Skeletal muscle cell (primary cell): ENCODE data around the gene ARHGAP22.

Experiments used
- DNase-seq: peaks from one replicate; pipeline ENCODE4 v3.0.0-alpha.2; 2010; ENCODE audit warnings: low read depth
- H3K4me3 ChIP-seq: 2 replicates; pipeline ENCODE4 v1.5.1; 2011; ENCODE audit warnings: low read depth, mild to moderate bottlenecking, control low read depth, low read length, moderate library complexity

Gene ARHGAP22

GRCh38 chr10:48449501-48450232 is 155.2 kb downstream of the ARHGAP22 start:
- DNase-seq = no peak
- no peak overlapping the region for H3K4me3 ChIP-seq

GRCh38 chr10:48448796-48449195 is 156.1 kb downstream of the ARHGAP22 start:
- H3K4me3 ChIP-seq = no peak overlapping the region
- DNase-seq = no peak

GRCh38 chr10:48447356-48448215 is 157.3 kb downstream of the ARHGAP22 start:
- H3K4me3 ChIP-seq = no peak overlapping the region
- DNase-seq = no peak

- no peak for DNase-seq
- H3K4me3 ChIP-seq = no peak overlapping the region
These were observed 158.1 kb downstream of the ARHGAP22 start for GRCh38 chr10:48446785-48447184.

GRCh38 chr10:48445932-48446331 is 158.9 kb downstream of the ARHGAP22 start:
- no peak for DNase-seq
- no peak overlapping the region for H3K4me3 ChIP-seq

GRCh38 chr10:48444861-48445841 is 159.7 kb downstream of the ARHGAP22 start:
- no peak for DNase-seq
- H3K4me3 ChIP-seq = no peak overlapping the region

- no peak overlapping the region for H3K4me3 ChIP-seq
- no peak for DNase-seq
These were observed 160.6 kb downstream of the ARHGAP22 start for GRCh38 chr10:48444266-48444665.

GRCh38 chr10:48442809-48443177 is 162.1 kb downstream of the ARHGAP22 start:
- DNase-seq = no peak
- no peak overlapping the region for H3K4me3 ChIP-seq

GRCh38 chr10:48442090-48442808 is 162.6 kb downstream of the ARHGAP22 start:
- DNase-seq = no peak

GRCh38 chr10:48440771-48441170 is 164.1 kb downstream of the ARHGAP22 start:
- DNase-seq = no peak
- no peak overlapping the region for H3K4me3 ChIP-seq

More at GRCh38 chr10:48442090-48442808, 162.6 kb downstream of the ARHGAP22 start:
- no peak overlapping the region for H3K4me3 ChIP-seq

GRCh38 chr10:48439581-48440041 is 165.3 kb downstream of the ARHGAP22 start:
- peak; percentile 36 for DNase-seq

GRCh38 chr10:48439031-48439430 is 165.8 kb downstream of the ARHGAP22 start:
- no peak overlapping the region for H3K4me3 ChIP-seq
- DNase-seq = no peak

More at GRCh38 chr10:48439581-48440041, 165.3 kb downstream of the ARHGAP22 start:
- no peak overlapping the region for H3K4me3 ChIP-seq

GRCh38 chr10:48437546-48437945 is 167.3 kb downstream of the ARHGAP22 start:
- H3K4me3 ChIP-seq = no peak overlapping the region
- DNase-seq = no peak

- no peak for DNase-seq
- H3K4me3 ChIP-seq = no peak overlapping the region
These were observed 173.0 kb downstream of the ARHGAP22 start for GRCh38 chr10:48431871-48432270.

- DNase-seq = no peak
- H3K4me3 ChIP-seq = no peak overlapping the region
These were observed 174.4 kb downstream of the ARHGAP22 start for GRCh38 chr10:48430402-48430993.

- H3K4me3 ChIP-seq = no peak overlapping the region
- no peak for DNase-seq
These were observed 175.6 kb downstream of the ARHGAP22 start for GRCh38 chr10:48429309-48429708.

GRCh38 chr10:48428896-48429295 is 176.0 kb downstream of the ARHGAP22 start:
- no peak for DNase-seq
- H3K4me3 ChIP-seq = no peak overlapping the region

GRCh38 chr10:48423884-48424283 is 181.0 kb downstream of the ARHGAP22 start:
- no peak for DNase-seq
- no peak overlapping the region for H3K4me3 ChIP-seq
